GM19351 (cell line): Measurements from ENCODE around the gene FAM47E.

Experiments used
- ATAC-seq: cut with Tn5 transposase; IDR thresholded peaks from one replicate; pipeline ENCODE4 v1.9.1; 2021; ENCODE audit warnings: mild to moderate bottlenecking, moderate library complexity; ENCODE audit not compliant: unreplicated experiment

Gene FAM47E

GRCh38 chr4:76298227-76298626, 46.7 kb downstream of the FAM47E start:
- ATAC-seq = no peak

GRCh38 chr4:76300012-76300411, 48.5 kb downstream of the FAM47E start:
- no peak for ATAC-seq

GRCh38 chr4:76301068-76301774, 49.7 kb downstream of the FAM47E start:
- peak; percentile 97 for ATAC-seq

GRCh38 chr4:76301775-76302162, 50.2 kb downstream of the FAM47E start:
- no peak for ATAC-seq

GRCh38 chr4:76302826-76303438, 51.4 kb downstream of the FAM47E start:
- no peak for ATAC-seq

- no peak for ATAC-seq
Measured at GRCh38 chr4:76305033-76305687, 53.6 kb downstream of the FAM47E start.

GRCh38 chr4:76305971-76306881, 54.7 kb downstream of the FAM47E start, which contains the start of gene STBD1:
TSS of gene STBD1 (plus strand) at chr4:76306733. CDS start at chr4:76306770, 37 bp downstream.
- ATAC-seq = no peak

- no peak for ATAC-seq
Measured at GRCh38 chr4:76306882-76307659, 55.5 kb downstream of the FAM47E start.

GRCh38 chr4:76307660-76308014, 56.1 kb downstream of the FAM47E start:
- ATAC-seq = no peak

- no peak for ATAC-seq
Measured at GRCh38 chr4:76308548-76308947, 57.0 kb downstream of the FAM47E start.

GRCh38 chr4:76309939-76310550, 58.5 kb downstream of the FAM47E start:
- no peak for ATAC-seq

- no peak for ATAC-seq
Measured at GRCh38 chr4:76310683-76311082, 59.2 kb downstream of the FAM47E start.

GRCh38 chr4:76311896-76312331, 60.4 kb downstream of the FAM47E start:
- ATAC-seq = no peak

GRCh38 chr4:76312457-76312856, 60.9 kb downstream of the FAM47E start:
- no peak for ATAC-seq

GRCh38 chr4:76313547-76313946, 62.0 kb downstream of the FAM47E start:
- no peak for ATAC-seq

GRCh38 chr4:76315267-76315918, 63.9 kb downstream of the FAM47E start:
- no peak for ATAC-seq

GRCh38 chr4:76316131-76316530, 64.6 kb downstream of the FAM47E start:
- no peak for ATAC-seq

GRCh38 chr4:76322236-76322635, 70.7 kb downstream of the FAM47E start:
- no peak for ATAC-seq

GRCh38 chr4:76325072-76325471, 73.6 kb downstream of the FAM47E start:
- no peak for ATAC-seq
